Measurements from ENCODE around the gene ADGRG2.

The ADGRG2 gene, protein sequence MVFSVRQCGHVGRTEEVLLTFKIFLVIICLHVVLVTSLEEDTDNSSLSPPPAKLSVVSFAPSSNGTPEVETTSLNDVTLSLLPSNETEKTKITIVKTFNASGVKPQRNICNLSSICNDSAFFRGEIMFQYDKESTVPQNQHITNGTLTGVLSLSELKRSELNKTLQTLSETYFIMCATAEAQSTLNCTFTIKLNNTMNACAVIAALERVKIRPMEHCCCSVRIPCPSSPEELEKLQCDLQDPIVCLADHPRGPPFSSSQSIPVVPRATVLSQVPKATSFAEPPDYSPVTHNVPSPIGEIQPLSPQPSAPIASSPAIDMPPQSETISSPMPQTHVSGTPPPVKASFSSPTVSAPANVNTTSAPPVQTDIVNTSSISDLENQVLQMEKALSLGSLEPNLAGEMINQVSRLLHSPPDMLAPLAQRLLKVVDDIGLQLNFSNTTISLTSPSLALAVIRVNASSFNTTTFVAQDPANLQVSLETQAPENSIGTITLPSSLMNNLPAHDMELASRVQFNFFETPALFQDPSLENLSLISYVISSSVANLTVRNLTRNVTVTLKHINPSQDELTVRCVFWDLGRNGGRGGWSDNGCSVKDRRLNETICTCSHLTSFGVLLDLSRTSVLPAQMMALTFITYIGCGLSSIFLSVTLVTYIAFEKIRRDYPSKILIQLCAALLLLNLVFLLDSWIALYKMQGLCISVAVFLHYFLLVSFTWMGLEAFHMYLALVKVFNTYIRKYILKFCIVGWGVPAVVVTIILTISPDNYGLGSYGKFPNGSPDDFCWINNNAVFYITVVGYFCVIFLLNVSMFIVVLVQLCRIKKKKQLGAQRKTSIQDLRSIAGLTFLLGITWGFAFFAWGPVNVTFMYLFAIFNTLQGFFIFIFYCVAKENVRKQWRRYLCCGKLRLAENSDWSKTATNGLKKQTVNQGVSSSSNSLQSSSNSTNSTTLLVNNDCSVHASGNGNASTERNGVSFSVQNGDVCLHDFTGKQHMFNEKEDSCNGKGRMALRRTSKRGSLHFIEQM

GRCh38 chrX:19121898-19122640 lies at the start of gene ADGRG2:
ADGRG2 (minus strand) TSS chrX:19122468; CDS start chrX:19068834, 53,634 bp downstream.
- no peak for DNase-seq

DNA sequence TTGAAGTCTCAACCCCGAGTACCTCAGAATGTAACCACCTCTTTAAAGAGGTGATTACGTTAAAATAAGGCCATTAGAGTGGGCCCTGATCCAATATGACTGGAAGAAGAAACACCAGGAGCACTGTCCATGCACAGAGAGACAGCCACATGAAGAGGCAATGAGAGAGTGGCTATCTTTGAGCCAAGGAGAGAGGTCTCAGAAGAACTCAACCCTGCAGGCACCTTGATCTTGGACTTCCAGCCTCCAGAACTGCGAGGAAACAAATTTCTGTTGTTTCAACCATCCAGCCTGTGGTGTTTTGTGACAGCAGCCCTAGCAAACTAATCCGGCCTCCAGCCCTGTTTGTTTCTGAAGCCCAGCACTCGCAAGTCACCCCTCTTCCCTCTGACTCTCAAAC lies 46.3 kb upstream of the ADGRG2 start:
- no peak for DNase-seq

GRCh38 chrX:19162851-19163250 lies 40.6 kb upstream of the ADGRG2 start:
- no peak for DNase-seq

DNA sequence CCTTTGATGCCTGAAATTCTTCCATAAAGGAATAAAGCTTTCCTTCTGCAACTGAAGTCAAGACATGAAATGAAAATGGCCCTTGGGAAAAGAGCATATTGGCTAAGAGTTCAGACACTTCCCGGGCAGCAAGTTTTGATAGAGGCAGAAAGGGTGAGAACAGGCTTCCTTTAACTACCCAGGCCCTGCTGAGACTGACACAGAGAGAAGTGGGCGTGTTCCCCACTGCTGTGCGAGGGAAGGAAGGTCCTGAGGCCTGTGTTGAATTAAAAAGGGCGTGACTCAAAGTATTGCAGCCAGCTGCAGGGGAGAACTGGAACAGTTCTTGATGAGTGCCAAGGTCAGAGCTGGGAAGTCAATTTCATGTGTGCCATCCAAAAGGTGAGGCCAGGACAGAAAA lies 33.9 kb upstream of the ADGRG2 start:
- no peak for DNase-seq

GRCh38 chrX:19152762-19153161 lies 30.5 kb upstream of the ADGRG2 start:
- no peak for DNase-seq

- DNase-seq = no peak
These were observed 14.8 kb upstream of the ADGRG2 start for GRCh38 chrX:19137067-19137466.

- DNase-seq = no peak
These were observed 11.5 kb upstream of the ADGRG2 start for GRCh38 chrX:19133784-19134183.

DNA sequence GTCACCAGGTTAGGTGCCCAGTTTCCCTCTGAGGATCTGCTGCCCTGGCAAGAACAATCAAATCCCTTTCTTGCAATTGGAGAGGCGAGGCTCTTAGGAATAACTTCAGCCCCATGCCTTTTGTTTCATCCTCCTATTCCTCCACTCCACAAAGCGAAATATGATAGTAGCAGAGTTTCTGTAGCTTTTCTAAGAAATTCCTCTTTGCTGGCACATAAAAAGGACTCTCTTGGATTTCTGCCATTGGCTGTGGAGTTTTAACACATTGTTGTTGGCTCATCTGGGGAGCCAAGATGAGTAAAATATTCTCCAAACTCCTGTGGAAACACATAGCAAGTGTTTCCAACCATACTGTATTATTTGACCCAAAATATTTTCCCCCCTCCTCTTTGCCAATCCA lies 11.0 kb upstream of the ADGRG2 start:
- no peak for DNase-seq

GRCh38 chrX:19130628-19131027 lies 8.4 kb upstream of the ADGRG2 start:
- no peak for DNase-seq

GRCh38 chrX:19129694-19130093 lies 7.4 kb upstream of the ADGRG2 start:
- DNase-seq = no peak

- DNase-seq = no peak
These were observed 5.4 kb upstream of the ADGRG2 start for GRCh38 chrX:19127649-19128168.

DNA sequence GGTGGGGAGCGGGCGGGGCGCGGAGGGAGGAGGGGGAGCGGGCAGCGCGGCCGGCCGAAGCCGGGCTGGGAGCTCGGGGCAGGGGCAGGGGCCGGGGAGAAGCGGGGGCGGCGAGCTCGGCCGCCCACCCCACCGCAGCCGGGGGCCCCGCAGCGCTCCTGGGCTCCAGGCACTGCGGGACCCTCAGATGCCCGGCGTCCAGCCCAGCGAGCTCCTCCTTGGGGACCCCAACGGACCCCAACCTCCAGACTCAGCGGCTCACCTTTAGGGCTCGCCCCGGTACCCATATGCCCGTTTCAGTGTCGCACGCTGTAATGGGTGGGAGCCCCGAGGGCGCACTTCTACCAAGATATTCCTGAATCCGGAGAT lies 357 bp upstream of the ADGRG2 start:
- no peak for DNase-seq

DNA sequence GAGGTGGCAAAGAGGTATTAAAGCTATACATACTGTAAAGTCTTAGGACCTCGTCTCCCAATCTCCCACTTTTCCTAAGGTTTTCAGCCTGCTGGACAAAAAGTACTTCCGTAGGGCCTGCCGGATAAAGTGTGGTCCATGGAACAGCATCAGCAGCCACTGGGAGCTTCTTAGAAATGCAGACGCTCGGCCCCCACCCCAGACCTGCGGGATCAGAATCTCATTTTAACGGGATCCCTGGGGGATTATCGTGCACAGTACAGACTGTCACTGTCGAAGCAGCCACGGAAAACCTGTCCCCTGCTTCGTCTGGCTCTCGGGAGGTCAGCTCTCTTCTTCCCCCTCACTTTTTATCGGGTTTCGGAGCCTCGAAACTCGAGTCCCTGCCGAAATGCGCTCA lies 802 bp downstream of the ADGRG2 start:
- DNase-seq = no peak

- no peak for DNase-seq
These were observed 11.6 kb downstream of the ADGRG2 start for GRCh38 chrX:19110642-19111041.

DNA sequence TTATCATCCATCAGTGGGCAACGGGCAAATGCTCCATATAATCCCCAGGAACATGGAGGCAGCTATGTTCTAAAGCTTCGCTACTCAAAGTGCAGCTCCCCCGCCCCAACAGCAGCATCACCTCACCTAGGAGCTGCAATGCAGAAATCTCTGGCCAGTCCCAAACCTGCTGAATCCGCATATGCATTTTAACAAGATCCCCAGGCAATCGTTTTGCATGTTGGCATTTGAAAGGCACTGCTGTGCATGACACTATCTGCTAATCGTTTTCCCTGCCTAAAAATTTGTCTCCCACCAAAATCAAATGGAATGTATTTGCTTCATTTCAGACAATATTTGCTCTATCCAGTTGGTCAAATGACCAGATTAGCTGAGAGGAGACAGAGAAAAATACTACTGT lies 15.2 kb downstream of the ADGRG2 start:
- no peak for DNase-seq

DNA sequence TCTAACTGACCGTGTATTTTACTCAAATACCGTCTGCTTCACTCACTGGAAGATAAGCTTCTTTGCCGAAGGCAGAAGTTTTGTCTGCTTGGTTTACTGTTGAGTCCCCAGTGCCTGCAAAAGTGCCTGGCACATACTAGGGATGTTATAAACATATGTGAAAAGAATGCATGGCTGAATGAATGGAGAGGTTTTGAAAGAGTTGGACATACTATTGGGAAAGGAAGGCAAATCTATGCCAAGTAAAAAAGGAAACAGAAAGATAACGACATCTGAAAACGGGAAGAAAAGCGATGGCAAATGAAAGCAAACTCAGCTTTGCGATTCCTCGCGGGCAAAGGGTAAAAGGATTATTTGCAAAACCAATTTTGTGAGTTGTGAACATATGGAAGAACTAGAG lies 21.7 kb downstream of the ADGRG2 start:
- no peak for DNase-seq

DNA sequence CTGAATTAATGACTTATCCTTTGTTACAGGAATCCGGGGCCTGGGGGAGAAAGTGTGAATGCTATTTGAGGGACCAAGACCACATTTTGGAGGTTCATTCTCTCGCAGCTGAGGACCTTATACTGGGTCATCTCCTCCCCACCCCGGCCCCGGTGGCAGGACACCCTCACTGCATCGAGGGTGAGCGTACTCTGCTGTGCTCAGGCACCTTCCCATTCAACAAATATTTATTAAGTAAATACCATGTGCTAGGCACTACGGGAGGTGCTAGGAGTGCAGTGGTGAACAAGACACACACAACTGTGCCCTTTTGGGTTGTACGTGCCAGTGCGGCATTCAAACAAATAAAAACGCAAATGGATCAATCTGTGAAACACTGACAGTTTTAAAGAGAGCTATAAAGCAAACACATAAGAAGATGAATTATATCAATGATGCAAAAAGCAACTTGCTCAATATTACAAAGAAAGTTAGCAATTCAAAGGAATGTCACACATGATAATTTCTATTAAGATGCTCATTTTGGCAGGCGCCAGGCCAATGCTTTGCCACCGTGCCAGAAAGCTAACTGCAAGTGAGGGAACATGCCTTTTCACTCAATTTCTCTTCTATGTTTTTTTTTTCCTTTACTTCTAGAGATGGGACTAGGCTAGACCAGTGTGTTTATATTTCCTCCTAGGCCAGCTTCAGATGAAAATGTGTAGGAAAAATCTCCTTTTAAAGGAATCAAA lies 24.6 kb downstream of the ADGRG2 start:
- DNase-seq = no peak

DNA sequence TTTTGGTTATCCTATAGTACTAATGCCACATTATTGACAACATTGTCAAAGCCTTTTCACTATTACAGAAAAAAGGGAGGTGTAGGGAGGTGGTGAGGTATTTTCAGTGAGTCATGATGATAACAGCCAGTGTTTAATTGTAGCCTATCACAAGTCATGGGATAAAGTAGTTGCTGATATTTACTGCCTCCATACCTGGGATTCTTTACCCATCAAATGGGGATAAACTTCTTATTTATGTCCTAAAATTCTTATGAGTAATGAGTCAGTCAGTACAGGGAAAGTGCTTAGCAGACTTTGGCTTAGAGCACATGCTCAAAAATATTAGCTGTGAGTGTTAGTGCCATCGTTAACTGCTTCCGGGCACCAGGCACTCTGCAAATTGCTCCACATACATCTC lies 25.7 kb downstream of the ADGRG2 start:
- DNase-seq = no peak

DNA sequence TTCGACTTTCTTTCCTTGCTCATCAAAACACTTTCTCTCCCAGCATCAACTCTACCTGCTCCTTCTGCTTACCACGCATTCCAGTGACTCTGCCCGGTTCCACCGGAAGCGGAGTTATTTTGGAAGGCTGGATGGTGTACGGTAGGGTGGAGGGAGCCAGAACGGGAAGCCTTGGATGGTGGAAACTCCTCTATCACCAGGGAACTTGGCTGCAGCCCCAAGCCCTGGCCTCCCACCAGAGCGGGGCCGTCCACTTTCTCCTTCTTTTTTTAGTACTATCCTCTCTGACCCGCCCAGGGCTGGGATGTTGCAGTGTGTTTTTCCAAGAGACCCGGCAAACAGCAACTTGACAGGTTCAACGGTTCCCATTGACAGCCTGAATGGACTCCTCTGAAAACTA lies 27.6 kb downstream of the ADGRG2 start:
- no peak for DNase-seq

- DNase-seq = no peak
These were observed 30.7 kb downstream of the ADGRG2 start for GRCh38 chrX:19091596-19091995.

DNA sequence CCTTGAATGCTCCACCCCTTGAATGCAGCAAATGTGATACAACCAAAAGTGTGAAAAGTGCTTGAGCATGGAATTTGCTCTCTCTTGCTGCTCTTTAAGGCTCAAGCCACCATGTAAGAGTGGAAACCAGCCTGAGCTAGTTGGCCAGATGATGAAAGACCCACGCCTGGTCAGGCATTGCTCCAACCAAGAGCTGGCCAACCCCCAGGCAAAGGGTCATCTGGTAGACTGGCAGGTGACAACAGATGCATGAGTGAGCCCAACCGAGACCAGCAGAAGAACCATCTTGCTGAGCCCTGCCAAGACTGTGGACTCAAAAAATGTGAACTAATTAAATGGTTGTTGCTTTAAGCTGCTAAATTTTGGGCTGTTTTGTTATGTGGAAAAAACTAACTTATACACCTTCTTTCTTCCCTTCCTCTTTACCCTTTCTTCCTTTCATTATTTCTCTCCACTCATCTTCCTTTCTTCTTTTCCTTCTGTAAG lies 32.7 kb downstream of the ADGRG2 start:
- no peak for DNase-seq

All from NCI-H2029 treated with DMSO at 0.1 percent for 48 hours (cell line).